Hepatocyte (in vitro differentiated cells): ENCODE data around the gene DNM3.

ENCODE experiments used
- CTCF ChIP-seq: fragments of 200-600 bp; sonication (generic); IDR thresholded peaks from 2 replicates; pipeline ENCODE4 v1.5.1; 2016; ENCODE audit warnings: antibody characterized with exemption, mild to moderate bottlenecking; ENCODE audit not compliant: poor library complexity
- EZH2 ChIP-seq: fragments of 200-600 bp; sonication (generic); IDR thresholded peaks from 2 replicates; pipeline ENCODE4 v1.6.1; 2016; ENCODE audit warnings: antibody characterized with exemption, mild to moderate bottlenecking, borderline replicate concordance

DNA sequence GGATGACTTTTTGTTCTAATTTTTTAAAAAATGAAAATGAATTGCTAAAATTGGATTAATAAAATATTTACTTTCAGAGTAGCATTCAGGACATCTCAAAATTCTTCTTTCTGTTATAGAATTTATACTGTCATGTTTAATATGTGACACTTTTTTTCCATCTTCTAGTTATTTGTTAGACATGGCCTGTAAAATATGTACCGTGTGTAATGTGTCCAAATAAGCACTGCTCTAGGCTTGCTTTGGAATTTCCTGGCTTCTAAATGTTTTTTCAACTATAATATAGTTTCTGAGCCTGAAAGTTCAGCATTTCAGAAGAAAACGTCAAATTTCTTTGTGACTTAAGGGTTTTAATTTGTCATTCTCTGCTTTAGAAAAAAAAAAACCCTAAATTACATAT, 243.6 kb downstream of the DNM3 start:
- TF ChIP-seq CTCF (no peak), EZH2 (no peak)
